Erythroblast (primary cell): ENCODE results near the gene MAB21L4.
"Not testable (repeated sequence)": the region's sequence is repeated elsewhere in the genome, so short reads cannot be mapped to it uniquely, and the experiment has no call there.

Experiments
- DNase-seq, 2 experiments: peaks; one replicate each; lab custom pipeline; 2025; lab: John Stamatoyannopoulos, UW
- GATA1 ChIP-seq: IDR thresholded peaks from 2 replicates; pipeline ENCODE4 v1.6.1; 2011; ENCODE audit warnings: low read depth, mild to moderate bottlenecking, control low read depth, low read length, moderate library complexity
- POLR2A ChIP-seq: IDR thresholded peaks from 2 replicates; pipeline ENCODE4 v1.6.1; 2011; ENCODE audit warnings: mild to moderate bottlenecking, low read length

MAB21L4 gene

DNA sequence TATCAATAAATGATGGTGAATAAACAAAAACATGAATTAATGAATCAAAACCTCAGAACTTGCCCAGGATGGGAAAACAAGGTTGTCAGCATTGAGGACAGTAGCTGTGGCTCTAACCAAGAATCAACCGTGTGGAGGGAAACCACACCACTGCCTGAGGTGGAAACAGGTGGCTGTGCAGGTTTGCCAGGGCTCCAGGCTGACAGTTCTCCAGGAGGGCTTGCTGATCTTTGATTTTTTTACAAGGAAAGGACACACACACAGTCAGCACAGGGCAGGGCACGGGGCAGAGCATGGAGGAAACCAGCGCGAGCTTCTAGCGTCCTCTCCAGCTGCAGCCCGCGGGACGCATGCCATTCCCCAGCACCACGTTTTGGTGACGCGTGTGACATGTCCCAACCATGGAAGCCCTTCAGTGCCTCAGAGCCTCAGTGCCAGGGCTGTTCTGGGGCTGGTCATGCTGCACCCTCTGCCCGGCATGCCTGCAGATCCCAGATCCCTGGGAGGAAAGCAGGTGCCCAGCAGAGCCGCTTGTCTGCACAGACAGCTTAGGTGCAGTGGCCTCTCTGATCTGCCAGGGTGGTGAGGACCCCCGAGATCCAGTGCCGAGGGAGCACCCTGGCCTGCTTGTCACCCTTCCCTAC is 43.2 kb downstream of the MAB21L4 start:
- DNase-seq, result no peak
- TF ChIP-seq GATA1 (no peak), POLR2A (no peak)

DNA sequence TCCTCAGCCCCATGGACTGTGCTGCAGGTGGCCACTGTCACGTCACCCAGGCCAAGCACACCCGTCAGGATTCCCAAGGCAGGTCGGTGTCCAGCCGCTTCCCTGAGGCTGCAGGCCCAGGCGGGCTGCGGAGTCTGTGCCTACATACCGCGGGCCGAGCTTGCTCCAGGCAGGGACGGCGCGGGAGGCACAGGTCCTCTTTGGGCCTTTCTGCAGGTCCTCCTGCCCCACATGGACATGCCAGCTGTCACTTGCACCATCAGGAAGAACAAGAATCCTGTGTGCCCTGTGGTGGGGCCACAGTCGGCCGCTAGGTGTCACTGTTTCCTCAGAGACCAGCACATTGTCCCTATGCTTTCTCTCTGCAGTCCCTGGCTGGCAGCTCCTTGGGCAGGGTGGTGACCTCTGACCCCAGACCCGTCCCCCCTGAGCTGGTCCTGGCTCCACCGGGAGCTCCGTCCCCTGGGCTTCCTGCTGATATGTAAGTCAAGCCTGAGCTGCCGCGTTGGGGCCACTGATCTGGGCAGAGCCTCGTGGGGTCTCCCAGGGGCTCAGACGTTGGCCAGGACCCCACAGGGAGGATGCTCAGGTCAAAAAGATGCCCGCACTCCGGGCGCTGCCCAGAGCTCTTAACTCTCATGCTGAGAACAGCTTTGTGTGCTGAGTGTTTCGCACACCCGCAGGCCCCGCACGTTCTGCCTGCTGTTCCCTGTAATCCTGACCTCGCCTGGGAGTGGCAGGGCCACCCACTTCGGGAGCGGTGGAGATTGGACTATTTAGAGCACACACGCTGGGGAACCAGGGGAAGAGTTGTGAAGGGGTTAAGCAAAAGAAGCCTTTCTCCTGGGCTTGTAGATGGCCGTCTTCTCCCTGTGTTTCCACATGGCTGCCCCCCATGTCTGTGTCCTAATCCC is 44.6 kb downstream of the MAB21L4 start:
- DNase-seq, result peak; percentile 67 to 86
- no peak for TF ChIP-seq GATA1
- TF ChIP-seq POLR2A, result no peak

DNA sequence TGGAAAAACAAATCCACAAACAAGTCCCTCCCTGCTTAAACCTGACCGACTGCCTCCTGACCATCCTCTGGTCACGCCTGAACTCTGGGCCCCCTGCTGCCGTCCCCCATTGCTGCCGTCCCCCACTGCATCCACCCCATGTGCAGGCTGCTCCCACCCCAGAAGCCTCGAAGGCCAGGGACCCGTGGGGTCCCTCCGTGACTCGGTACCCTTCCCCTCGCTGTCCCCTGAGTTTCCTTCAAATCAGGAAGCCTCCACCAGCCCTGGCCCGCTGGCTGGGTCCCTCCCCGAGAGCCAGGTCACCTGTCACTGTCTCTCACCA is 45.2 kb downstream of the MAB21L4 start:
- TF ChIP-seq GATA1 (no peak), POLR2A (no peak)
- no peak for DNase-seq

DNA sequence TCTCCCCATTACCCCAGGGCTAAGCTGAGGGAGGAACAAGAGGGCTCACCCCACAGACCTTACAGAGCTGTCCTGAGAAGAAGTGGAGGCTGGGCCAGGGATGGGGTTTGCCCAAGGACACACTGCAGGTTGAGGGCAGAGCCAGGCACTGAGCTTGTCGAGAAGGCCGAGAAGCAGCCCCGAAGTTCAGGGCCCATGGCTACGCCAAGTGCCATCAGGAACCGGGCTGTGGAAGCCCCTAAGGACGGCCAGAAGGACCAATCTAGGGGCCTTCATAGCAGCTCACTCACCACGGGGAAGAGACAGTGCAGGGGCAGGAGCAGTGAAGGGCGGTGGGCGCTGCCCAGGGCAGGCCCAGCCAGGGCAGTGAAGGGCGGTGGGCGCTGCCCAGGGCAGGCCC is 45.9 kb downstream of the MAB21L4 start:
- no peak for DNase-seq
- TF ChIP-seq POLR2A, result no peak
- no peak for TF ChIP-seq GATA1

DNA sequence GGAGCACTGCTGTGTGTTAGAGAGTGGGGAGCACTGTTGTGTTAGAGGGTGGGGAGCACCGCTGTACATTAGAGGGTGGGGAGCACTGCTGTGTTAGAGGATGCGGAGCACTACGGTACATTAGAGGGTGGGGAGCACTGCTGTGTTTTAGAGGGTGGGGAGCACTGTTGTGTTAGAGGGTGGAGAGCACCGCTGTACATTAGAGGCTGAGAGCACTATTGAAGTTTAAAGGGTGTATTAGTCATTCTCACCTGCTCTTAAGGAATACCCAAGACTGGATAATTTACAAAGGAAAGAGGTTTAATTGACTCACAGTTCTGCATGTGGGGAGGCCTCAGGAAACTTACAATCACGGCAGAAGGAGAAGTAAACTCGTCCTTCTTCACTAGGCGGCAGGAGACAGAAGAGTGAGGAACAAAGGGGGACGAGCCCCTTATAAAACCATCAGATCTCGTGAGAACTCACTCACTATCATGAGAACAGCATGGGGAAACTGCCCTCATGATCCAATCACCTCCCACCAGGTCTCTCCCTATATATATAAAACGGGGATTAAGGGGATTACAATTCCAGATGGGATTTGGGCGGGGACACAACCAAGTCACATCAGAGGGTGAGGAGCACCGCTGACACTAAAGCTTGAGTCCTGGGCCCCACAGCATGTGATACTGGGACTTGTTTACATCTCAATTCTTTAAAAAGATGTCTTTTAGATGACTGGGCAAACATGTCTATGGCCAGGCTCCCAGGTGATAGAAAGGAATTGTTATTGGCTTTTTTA is 46.9 kb downstream of the MAB21L4 start:
- no peak for TF ChIP-seq GATA1
- TF ChIP-seq POLR2A, result no peak
- DNase-seq, result no peak

- TF ChIP-seq GATA1 (no peak), POLR2A (no peak)
- DNase-seq, result no peak
Observed at GRCh38 chr2:240847817-240848216, 48.1 kb downstream of the MAB21L4 start.

- TF ChIP-seq POLR2A, result no peak
- no peak for TF ChIP-seq GATA1
Observed at GRCh38 chr2:240846873-240847595, 48.9 kb downstream of the MAB21L4 start.

DNA sequence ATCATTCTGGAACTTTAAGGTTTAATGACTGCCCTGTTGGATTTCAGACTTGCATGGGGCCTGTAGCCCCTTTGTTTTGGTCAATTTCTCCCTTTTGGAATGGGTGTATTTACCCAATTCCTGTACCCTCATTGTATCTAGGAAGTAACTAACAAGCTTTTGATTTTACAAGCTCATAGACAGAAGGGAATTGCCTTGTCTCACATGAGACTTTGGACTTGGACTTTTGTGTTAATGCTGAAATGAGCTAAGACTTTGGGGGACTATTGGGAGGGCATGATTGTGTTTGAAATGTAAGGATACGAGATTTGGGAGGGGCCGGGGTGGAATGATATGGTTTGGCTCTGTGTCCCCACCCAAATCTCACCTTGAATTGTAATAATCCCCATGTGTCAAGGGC is 49.6 kb downstream of the MAB21L4 start:
- not testable (repeated sequence) for DNase-seq

More at GRCh38 chr2:240846873-240847595, 48.9 kb downstream of the MAB21L4 start:
- no peak for DNase-seq

- TF ChIP-seq POLR2A (no peak), GATA1 (no peak)
- peak; percentile 16 to 34 for DNase-seq
Observed at GRCh38 chr2:240840435-240841060, 55.4 kb downstream of the MAB21L4 start.

DNA sequence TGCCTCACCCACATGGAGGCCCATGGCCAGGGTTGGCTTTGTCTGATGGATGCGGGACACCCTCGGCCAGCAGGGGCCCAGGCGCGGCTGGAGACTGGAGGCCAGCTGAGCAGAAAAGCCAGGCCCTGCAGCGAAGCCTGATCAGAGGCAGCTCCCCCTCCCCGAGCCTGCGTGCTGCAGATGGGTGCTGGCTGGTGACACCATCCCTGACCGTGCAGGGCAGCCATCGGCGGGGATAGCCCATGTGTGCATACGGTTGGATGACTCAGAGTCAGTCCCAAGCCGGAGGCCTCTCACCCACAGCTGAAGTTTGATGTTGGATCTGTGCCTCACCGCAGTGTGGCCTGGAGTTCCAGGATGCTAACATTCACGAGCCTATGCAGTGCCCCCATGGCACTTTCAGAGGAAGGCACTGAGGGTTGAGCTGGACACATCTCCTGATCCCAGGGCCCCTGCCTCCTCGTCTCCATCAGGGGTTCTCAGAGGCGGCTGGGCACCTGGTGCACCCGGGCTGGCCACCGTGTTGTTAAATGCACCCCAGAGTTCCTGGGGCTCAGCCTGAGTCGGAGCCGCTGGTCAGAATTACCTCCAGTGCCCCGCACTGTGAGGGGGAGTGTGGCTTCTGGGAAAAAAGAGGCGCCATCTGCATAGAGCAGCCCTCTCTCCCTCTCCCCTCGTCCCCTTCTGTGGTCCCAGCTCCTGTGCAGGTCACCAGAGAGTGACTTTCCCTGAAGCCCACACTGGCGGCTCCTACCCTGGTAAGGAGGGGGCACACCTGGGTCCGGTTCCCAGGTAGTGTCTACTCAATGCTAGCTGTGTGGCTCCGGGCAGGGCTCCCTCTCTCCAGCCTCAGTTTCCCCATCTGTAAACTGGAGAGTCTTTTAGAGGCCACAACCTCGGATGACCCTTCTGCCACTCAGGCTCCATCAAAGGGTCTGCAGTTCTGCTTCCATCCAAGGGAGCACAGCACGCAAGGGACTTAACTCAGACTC is 56.5 kb downstream of the MAB21L4 start:
- no peak for TF ChIP-seq POLR2A
- TF ChIP-seq GATA1, result no peak
- DNase-seq, result no peak

GRCh38 chr2:240837621-240838020 is 58.3 kb downstream of the MAB21L4 start:
- DNase-seq, result no peak
- no peak for TF ChIP-seq POLR2A
- no peak for TF ChIP-seq GATA1
